Nephron (organoid): Measurements from ENCODE around the gene LPCAT4.

Source experiments
- H3K27ac Mint-ChIP-seq, 3 experiments: 2 replicates each; pipeline ENCODE4 v1.8.0; 2020; ENCODE audit warnings: mixed read lengths in 3 of 3, mild to moderate bottlenecking in 2 of 3, moderate library complexity in 1 of 3
- H3K27me3 Mint-ChIP-seq: 2 replicates; pipeline ENCODE4 v1.8.0; 2021; ENCODE audit warnings: low read depth, mild to moderate bottlenecking, moderate library complexity, mixed read lengths
- H3K36me3 Mint-ChIP-seq: 2 replicates; pipeline ENCODE4 v1.8.0; 2020; ENCODE audit warnings: low read depth, mixed read lengths
- H3K4me1 Mint-ChIP-seq: 2 replicates; pipeline ENCODE4 v1.8.0; 2020; ENCODE audit warnings: mixed read lengths
- H3K4me3 Mint-ChIP-seq, 3 experiments: 2 replicates each; pipeline ENCODE4 v1.8.0; 2020; ENCODE audit warnings: mild to moderate bottlenecking in 3 of 3, mixed read lengths in 3 of 3, moderate library complexity in 2 of 3
- H3K9me3 Mint-ChIP-seq: 2 replicates; pipeline ENCODE4 v1.8.0; 2020; ENCODE audit warnings: mixed read lengths
- CTCF ChIP-seq, 3 experiments: fragments of 200-600 bp; sonication (generic); IDR thresholded peaks; one replicate each; pipeline ENCODE4 v1.5.0; 2021; ENCODE audit warnings: antibody characterized with exemption in 3 of 3; ENCODE audit not compliant: unreplicated experiment in 3 of 3

LPCAT4 gene

GRCh38 chr15:34329006-34329405 lies 38.0 kb downstream of the LPCAT4 start:
- no peaks in the 10 kb centered on the region for H3K27me3 Mint-ChIP-seq
- no peaks in the 10 kb centered on the region for H3K36me3 Mint-ChIP-seq
- no peak overlapping the region for H3K27ac Mint-ChIP-seq
- no peaks in the 10 kb centered on the region for H3K9me3 Mint-ChIP-seq
- H3K4me1 Mint-ChIP-seq, result peaks cover 1% of the 10 kb centered on the region
- TF ChIP-seq CTCF (IDR thresholded peaks at IDR 0.05; ENCODE audit: unreplicated experiment in 3 of 3), result no peak
- no peak overlapping the region for H3K4me3 Mint-ChIP-seq

DNA sequence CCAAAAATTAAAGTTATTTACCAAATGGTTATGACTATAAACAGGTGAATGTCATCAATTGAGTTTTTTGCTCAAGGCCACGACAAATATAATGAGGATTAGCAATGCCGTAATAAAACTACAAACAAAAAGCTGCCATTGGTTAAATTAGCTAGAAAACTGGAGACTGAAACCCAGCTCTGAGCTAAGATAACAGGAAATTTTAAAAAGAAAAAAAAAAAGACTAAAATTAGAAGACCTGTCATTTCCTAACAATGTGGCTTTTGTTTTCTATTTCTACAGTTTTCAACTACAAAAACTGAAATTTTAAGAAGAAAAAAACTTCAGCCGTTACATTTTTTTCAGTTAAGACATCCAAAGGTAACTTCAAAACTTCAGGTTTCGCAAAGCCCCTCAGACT lies 39.1 kb downstream of the LPCAT4 start:
- no peak overlapping the region for H3K27ac Mint-ChIP-seq
- H3K4me1 Mint-ChIP-seq, result no peaks in the 10 kb centered on the region
- peaks cover 1% of the 10 kb centered on the region for H3K9me3 Mint-ChIP-seq
- no peak for TF ChIP-seq CTCF (IDR thresholded peaks at IDR 0.05; ENCODE audit: unreplicated experiment in 3 of 3)
- H3K27me3 Mint-ChIP-seq, result no peaks in the 10 kb centered on the region
- no peaks in the 10 kb centered on the region for H3K36me3 Mint-ChIP-seq
- no peak overlapping the region for H3K4me3 Mint-ChIP-seq

DNA sequence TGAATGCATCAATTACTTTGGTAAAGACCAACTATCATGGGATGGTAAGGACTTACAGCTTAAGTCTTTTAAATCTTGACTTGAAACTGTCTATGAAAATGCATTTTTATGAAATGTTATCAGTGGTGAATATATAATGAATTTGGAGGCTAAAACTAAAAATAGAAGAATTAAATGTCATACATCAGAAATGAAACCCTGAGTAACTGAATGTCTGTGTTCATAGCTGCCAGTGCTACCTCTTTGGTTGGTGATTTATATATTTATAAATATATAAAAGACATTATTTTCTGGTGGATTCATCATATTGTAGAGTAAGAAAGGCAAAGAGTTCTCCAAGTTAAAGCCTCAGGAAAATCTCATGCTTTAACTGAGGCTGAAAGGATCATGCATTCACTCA lies 41.6 kb downstream of the LPCAT4 start:
- H3K27ac Mint-ChIP-seq, result no peak overlapping the region

DNA sequence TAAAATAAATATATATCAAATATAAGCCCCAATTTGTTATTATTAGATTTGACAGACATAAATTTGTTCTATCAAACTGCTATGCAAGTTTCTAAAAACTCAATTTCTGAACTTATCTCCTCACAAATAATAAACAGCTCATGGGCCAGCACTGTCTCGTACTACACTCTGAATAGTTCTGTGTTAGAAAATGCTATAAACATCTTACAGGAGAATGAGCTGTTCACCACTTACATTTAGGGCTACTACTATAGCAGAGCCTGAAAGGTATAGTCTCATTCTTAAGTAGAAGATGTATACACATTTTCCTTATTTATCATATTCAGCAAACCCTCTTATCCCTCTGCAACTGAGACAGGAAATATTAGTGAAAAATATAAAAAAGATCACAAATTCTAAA lies 42.1 kb downstream of the LPCAT4 start:
- no peaks in the 10 kb centered on the region for H3K27me3 Mint-ChIP-seq
- H3K4me1 Mint-ChIP-seq, result no peaks in the 10 kb centered on the region
- no peaks in the 10 kb centered on the region for H3K36me3 Mint-ChIP-seq
- H3K27ac Mint-ChIP-seq, result no peak overlapping the region
- no peak overlapping the region for H3K4me3 Mint-ChIP-seq
- peaks cover 2% of the 10 kb centered on the region for H3K9me3 Mint-ChIP-seq
- no peak for TF ChIP-seq CTCF (IDR thresholded peaks at IDR 0.05; ENCODE audit: unreplicated experiment in 3 of 3)

More for the DNA sequence above, 41.6 kb downstream of the LPCAT4 start:
- H3K36me3 Mint-ChIP-seq, result no peaks in the 10 kb centered on the region
- no peaks in the 10 kb centered on the region for H3K27me3 Mint-ChIP-seq
- H3K9me3 Mint-ChIP-seq, result peaks cover 2% of the 10 kb centered on the region
- H3K4me1 Mint-ChIP-seq, result no peaks in the 10 kb centered on the region
- no peak overlapping the region for H3K4me3 Mint-ChIP-seq
- no peak for TF ChIP-seq CTCF (IDR thresholded peaks at IDR 0.05; ENCODE audit: unreplicated experiment in 3 of 3)

GRCh38 chr15:34323217-34323616 lies 43.8 kb downstream of the LPCAT4 start:
- no peak for TF ChIP-seq CTCF (IDR thresholded peaks at IDR 0.05; ENCODE audit: unreplicated experiment in 3 of 3)
- Mint-ChIP-seq H3K27me3 (no peaks in the 10 kb centered on the region), H3K27ac (no peak overlapping the region), H3K36me3 (no peaks in the 10 kb centered on the region), H3K9me3 (peaks cover 2% of the 10 kb centered on the region), H3K4me3 (no peak overlapping the region), H3K4me1 (peaks cover 7% of the 10 kb centered on the region)

DNA sequence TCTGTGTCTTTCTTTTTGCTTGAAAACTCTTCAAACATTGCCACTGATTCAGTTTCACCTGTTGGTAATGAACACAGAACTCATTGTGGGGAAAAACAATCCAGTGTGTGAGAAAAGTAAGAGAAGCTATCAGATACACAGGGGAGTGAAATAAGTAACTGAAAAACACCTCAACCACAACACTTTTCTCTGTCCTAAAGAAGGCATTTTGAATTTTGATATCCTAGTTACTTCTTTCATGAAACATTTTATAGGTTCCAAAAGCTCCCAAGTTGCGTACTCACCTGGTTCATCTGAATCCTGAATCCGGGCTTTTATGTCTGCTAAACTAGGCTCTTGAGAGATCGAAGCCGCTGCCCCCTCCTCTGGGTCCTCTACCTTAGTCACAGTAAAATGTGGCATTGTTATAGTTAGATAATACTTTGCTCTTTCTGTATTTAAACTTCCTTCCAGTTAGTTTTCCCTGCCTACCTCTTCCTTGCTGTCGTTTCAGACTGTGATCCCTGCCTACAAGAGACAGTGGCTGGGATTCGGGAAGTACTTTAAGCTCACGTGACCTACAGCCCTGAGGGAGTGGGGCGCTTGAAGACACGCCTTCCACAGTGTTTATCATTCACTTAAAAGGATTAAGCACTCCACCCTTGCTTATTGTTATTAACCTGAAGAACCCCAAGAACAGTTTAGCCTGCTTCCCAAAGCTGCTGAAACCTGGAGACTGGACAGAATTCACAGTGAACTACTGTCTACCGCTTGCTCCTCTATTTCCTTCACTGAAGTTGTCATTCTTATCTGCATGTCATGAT lies 48.5 kb downstream of the LPCAT4 start:
- H3K36me3 Mint-ChIP-seq, result no peaks in the 10 kb centered on the region
- peak overlapping the region; percentile 61 to 90 (median 89) for H3K27ac Mint-ChIP-seq
- peaks cover 11% of the 10 kb centered on the region for H3K4me1 Mint-ChIP-seq
- H3K4me3 Mint-ChIP-seq, result peak overlapping the region; percentile 81 to 87 (median 85)
- H3K9me3 Mint-ChIP-seq, result peaks cover 2% of the 10 kb centered on the region
- no peaks in the 10 kb centered on the region for H3K27me3 Mint-ChIP-seq
- no peak for TF ChIP-seq CTCF (IDR thresholded peaks at IDR 0.05; ENCODE audit: unreplicated experiment in 3 of 3)
